HG02610 (cell line): Measurements from ENCODE around the gene TMEM127.
"Not testable (repeated sequence)": the region's sequence is repeated elsewhere in the genome, so short reads cannot be mapped to it uniquely, and the experiment has no call there.

Experiments
- ATAC-seq: cut with Tn5 transposase; IDR thresholded peaks from one replicate; pipeline ENCODE4 v1.9.1; 2021; ENCODE audit warnings: mild to moderate bottlenecking, moderate library complexity; ENCODE audit not compliant: unreplicated experiment

TMEM127 gene

GRCh38 chr2:96265840-96266679 lies at the start of gene TMEM127, which contains the start of gene CIAO1:
TMEM127 (minus strand) TSS chr2:96265997; CDS start chr2:96265381, 616 bp downstream.
CIAO1 (plus strand) TSS chr2:96266225; CDS start chr2:96266351, 126 bp downstream.
- peak; percentile 94 for ATAC-seq

GRCh38 chr2:96315005-96315399 lies 49.2 kb upstream of the TMEM127 start:
- no peak for ATAC-seq

- no peak for ATAC-seq
Measured at GRCh38 chr2:96308248-96308647, 42.5 kb upstream of the TMEM127 start.

GRCh38 chr2:96306370-96306769 lies 40.6 kb upstream of the TMEM127 start:
- no peak for ATAC-seq

- ATAC-seq, result no peak
Measured at GRCh38 chr2:96305979-96306308, 40.1 kb upstream of the TMEM127 start.

GRCh38 chr2:96305091-96305978 lies 39.5 kb upstream of the TMEM127 start, which contains the start of gene SNRNP200:
SNRNP200 (minus strand) TSS chr2:96305546; CDS start chr2:96305437, 109 bp downstream.
- ATAC-seq, result peak; percentile 87

- ATAC-seq, result no peak
Measured at GRCh38 chr2:96304606-96305005, 38.8 kb upstream of the TMEM127 start.

- no peak for ATAC-seq
Measured at GRCh38 chr2:96301865-96302264, 36.1 kb upstream of the TMEM127 start.

GRCh38 chr2:96296925-96297324 lies 31.1 kb upstream of the TMEM127 start:
- no peak for ATAC-seq

GRCh38 chr2:96294271-96294670 lies 28.5 kb upstream of the TMEM127 start:
- ATAC-seq, result not testable (repeated sequence)

GRCh38 chr2:96291751-96292150 lies 26.0 kb upstream of the TMEM127 start:
- no peak for ATAC-seq

- no peak for ATAC-seq
Measured at GRCh38 chr2:96287273-96287856, 21.6 kb upstream of the TMEM127 start.

- no peak for ATAC-seq
Measured at GRCh38 chr2:96276787-96277499, 11.1 kb upstream of the TMEM127 start.

GRCh38 chr2:96274355-96275056 lies 8.7 kb upstream of the TMEM127 start:
- no peak for ATAC-seq

GRCh38 chr2:96273763-96274162 lies 8.0 kb upstream of the TMEM127 start:
- ATAC-seq, result no peak

GRCh38 chr2:96271995-96272394 lies 6.2 kb upstream of the TMEM127 start:
- ATAC-seq, result no peak

- no peak for ATAC-seq
Measured at GRCh38 chr2:96267159-96267971, 1.6 kb upstream of the TMEM127 start.

- no peak for ATAC-seq
Measured at GRCh38 chr2:96265349-96265839, 403 bp downstream of the TMEM127 start.
